ENCODE measurements around the gene ADRA2B.
"Not testable (repeated sequence)": the region's sequence is repeated elsewhere in the genome, so short reads cannot be mapped to it uniquely, and the experiment has no call there.

The ADRA2B gene

GRCh38 chr2:96084858-96085518 is 31.4 kb downstream of the ADRA2B start:
- DNase-seq: not testable (repeated sequence)

- DNase-seq: no peak
These were observed 32.1 kb downstream of the ADRA2B start for GRCh38 chr2:96083989-96084857.

GRCh38 chr2:96083064-96083939 is 33.1 kb downstream of the ADRA2B start:
- no peak for DNase-seq

GRCh38 chr2:96082211-96083063 is 33.9 kb downstream of the ADRA2B start:
- no peak for DNase-seq

GRCh38 chr2:96081042-96081441 is 35.3 kb downstream of the ADRA2B start:
- DNase-seq: no peak

GRCh38 chr2:96075199-96075771 is 41.1 kb downstream of the ADRA2B start:
- DNase-seq: no peak

GRCh38 chr2:96074156-96074555 is 42.2 kb downstream of the ADRA2B start:
- no peak for DNase-seq

GRCh38 chr2:96073170-96073775 is 43.1 kb downstream of the ADRA2B start:
- DNase-seq: no peak

- no peak for DNase-seq
These were observed 43.6 kb downstream of the ADRA2B start for GRCh38 chr2:96072746-96073145.

- DNase-seq: not testable (repeated sequence)
These were observed 44.3 kb downstream of the ADRA2B start for GRCh38 chr2:96071977-96072491.

GRCh38 chr2:96071087-96071976 is 45.0 kb downstream of the ADRA2B start:
- DNase-seq: not testable (repeated sequence)

- DNase-seq: not testable (repeated sequence)
These were observed 46.0 kb downstream of the ADRA2B start for GRCh38 chr2:96070351-96070750.

GRCh38 chr2:96069878-96070277 is 46.5 kb downstream of the ADRA2B start:
- DNase-seq: not testable (repeated sequence)

GRCh38 chr2:96067902-96068581 is 48.3 kb downstream of the ADRA2B start:
- DNase-seq: not testable (repeated sequence)

GRCh38 chr2:96067098-96067660 is 49.2 kb downstream of the ADRA2B start:
- DNase-seq: not testable (repeated sequence)

- DNase-seq: not testable (repeated sequence)
These were observed 49.9 kb downstream of the ADRA2B start for GRCh38 chr2:96066511-96066910.

- DNase-seq: not testable (repeated sequence)
These were observed 50.4 kb downstream of the ADRA2B start for GRCh38 chr2:96065954-96066353.

GRCh38 chr2:96065381-96065930 is 50.9 kb downstream of the ADRA2B start:
- no peak for DNase-seq

- DNase-seq: not testable (repeated sequence)
These were observed 51.6 kb downstream of the ADRA2B start for GRCh38 chr2:96064760-96065159.

Measured in kidney glomerular epithelial cell (primary cell).